Ovary (tissue), 10 donors: ENCODE results near the gene JADE2. TPM values are rescaled to one million over a fixed set of nuclear protein-coding genes. Genes with fewer than 3 reads are reported as not detected.

Experiments
- DNase-seq, 5 donors: peaks; one replicate each; pipeline ENCODE4 v3.0.0-alpha.2; 2019 to 2020
- H3K27ac ChIP-seq, 2 donors: fragments of 200-600 bp; one replicate each; pipeline versions ENCODE4 v1.5.1 to v1.8.0; 2019 to 2022
- H3K27me3 ChIP-seq: fragments of 200-600 bp; one replicate; pipeline ENCODE4 v1.8.0; 2022
- H3K36me3 ChIP-seq: fragments of 200-600 bp; sonication (generic); one replicate; pipeline ENCODE4 v1.5.1; 2019
- H3K4me1 ChIP-seq: one replicate; pipeline ENCODE4 v1.8.1; 2013; ENCODE audit warnings: mild to moderate bottlenecking, moderate library complexity; ENCODE audit not compliant: insufficient read depth
- H3K4me3 ChIP-seq: fragments of 200-600 bp; sonication (generic); one replicate; pipeline ENCODE4 v1.5.1; 2017
- H3K9me3 ChIP-seq, 2 donors: fragments of 200-600 bp in 1 of 2; sonication (generic) in 1 of 2; one replicate each; pipeline versions ENCODE4 v1.5.1 to v1.8.1; 2013 to 2019; ENCODE audit warnings: mild to moderate bottlenecking in 1 of 2, moderate library complexity in 1 of 2
- EP300 ChIP-seq: sonication (generic); formaldehyde crosslinking; IDR thresholded peaks from one replicate; pipeline ENCODE4 v1.6.1; 2017; ENCODE audit warnings: antibody characterized with exemption
- POLR2A ChIP-seq: fragments of 450-650 bp; IDR thresholded peaks from one replicate; pipeline ENCODE4 v1.6.1; 2017; ENCODE audit warnings: antibody characterized with exemption, mild to moderate bottlenecking, moderate library complexity
- WGBS, 3 donors: extraction: QIAGEN DNeasy Blood & Tissue Kit in 1 of 3; methylation state at CpG; one replicate each; pipeline versions ENCODE4 v1.1.5 to v1.1.7; 2013 to 2017; 5-methylcytosine and 5-hydroxymethylcytosine counted together
- intact Hi-C, 4 donors: fragments of 100-400 bp; cut with DNase I; formaldehyde crosslinking; loops; one replicate each; pipeline versions ENCODE4 v1.11.0 to v1.15.1; 2022 to 2023
- long read RNA-seq, 3 donors: library from polyadenylated mRNA in 2 of 3; unstranded in 2 of 3; transcript quantifications; one replicate each; pipeline ENCODE4 v2.0.0 and lab custom pipeline, GENCODE V29; 2021 to 2026
- polyA plus RNA-seq, 2 donors: library from polyadenylated mRNA; stranded (reverse); fragments of 200-250 nt in 1 of 2; fragments of 350-450 nt in 1 of 2; fragmentation: Illumina TruSeq in 1 of 2; extraction: RNeasy Lipid Tissue Mini Kit (QIAGEN cat#74804) in 1 of 2; gene quantifications; one replicate each; pipeline ENCODE4 v1.2.3, GENCODE V29; 2013 to 2014
- total RNA-seq, 7 donors: library from RNA; depleted of rRNA in 2 of 7; stranded (reverse); fragments of >200 nt in 2 of 7; fragmentation: NEBNext Ultra II Directional in 3 of 7; extraction: Animal tissue kit (Norgen Biotek cat#: 25700) in 3 of 7; gene quantifications; one replicate each; pipeline versions ENCODE4 v1.1.0 to v1.2.4, GENCODE V29; 2016 to 2023
- TF ChIP-seq, protein P1 (sequence below), 3 donors: fragments of 450-650 bp in 2 of 3; fragments of 200-600 bp in 1 of 3; IDR thresholded peaks; one replicate each; pipeline versions ENCODE4 v1.5.1 to v1.8.0; 2016 to 2022; ENCODE audit warnings: antibody characterized with exemption in 3 of 3, mild to moderate bottlenecking in 1 of 3
- donor health status: DM: no; HTN: no; CAD: no; lungs with moderate emphysema.
- donor health status: DM: no; HTN: no; CAD: no.
- donor health status: Bipolar disorder and iron deficiency.
- donor health status: DM: yes; HTN: yes; CAD: no.
- donor health status: DM: no; HTN: no; CAD: no.
- donor health status: DM: yes; HTN: yes; CAD: no.

JADE2 gene
- total RNA-seq, result 10 to 100 TPM; 31.4 to 82.9 (median 74.9) TPM
- 10 to 100 TPM; 23.2 to 28.1 TPM for polyA plus RNA-seq
- long read RNA-seq, donor 1, full-length matches to known transcripts, result 4 of 69 reads
- long read RNA-seq, donor 1, partial matches to known transcripts, result 23 of 69 reads
- long read RNA-seq, donor 1, other reads (novel, unspliced or antisense), result 42 of 69 reads
- long read RNA-seq, donor 2, partial matches to known transcripts, result 6 of 6 reads
- long read RNA-seq, donor 2, other reads (novel, unspliced or antisense), result 0 of 6 reads
- long read RNA-seq, donor 3, full-length matches to known transcripts, result 4 of 61 reads
- long read RNA-seq, donor 3, partial matches to known transcripts, result 8 of 61 reads
- long read RNA-seq, donor 3, other reads (novel, unspliced or antisense), result 49 of 61 reads

DNA sequence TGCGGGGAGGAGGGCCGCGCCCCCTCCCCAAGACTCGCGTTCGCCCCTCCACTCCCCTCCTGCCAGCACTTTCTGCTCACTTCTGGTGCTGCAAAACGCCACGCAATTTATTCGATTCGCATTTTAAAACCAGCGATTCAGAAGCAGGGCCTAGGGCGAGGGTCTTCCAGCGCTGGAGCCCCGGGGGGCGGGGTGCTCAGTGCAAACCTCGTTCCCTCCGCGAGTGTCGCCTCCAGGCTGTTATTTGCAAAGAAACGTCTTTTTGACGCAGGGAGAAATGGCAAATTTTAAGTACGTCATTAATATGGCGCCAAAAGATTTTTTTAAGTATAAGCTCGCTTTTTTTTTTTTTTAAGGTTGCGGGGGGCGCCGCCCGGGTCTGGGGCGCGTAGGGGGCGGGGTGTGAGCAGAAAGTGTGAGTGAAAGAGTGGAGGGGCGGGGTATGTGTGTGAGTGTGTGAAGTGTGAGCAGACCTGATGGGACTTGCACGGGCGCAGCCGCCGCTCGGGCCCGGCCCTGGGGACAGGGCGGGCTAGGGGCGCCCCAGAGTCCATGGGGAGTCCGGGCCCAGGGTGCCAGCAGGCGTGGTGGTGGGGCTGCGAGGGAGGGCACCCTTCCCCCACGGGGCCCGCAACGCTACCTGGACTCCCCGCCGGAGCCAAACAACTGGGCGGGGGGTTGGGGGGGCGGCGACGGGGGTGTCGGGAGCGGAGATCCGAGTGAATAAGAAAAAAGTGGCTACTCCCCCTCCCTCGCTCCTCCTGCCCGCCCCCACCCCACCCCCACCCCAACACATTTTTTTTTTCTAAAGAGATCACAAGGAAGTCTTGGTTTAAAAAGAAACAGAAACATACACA, at the start of gene JADE2:
Gene JADE2 (plus strand): TSS at position 845 of the 857 bp plus-strand sequence. CDS start 10,188 bp downstream, outside the sequence.
- TF ChIP-seq EP300, result no peak
- peak; percentile 49 for TF ChIP-seq POLR2A
- TF ChIP-seq, protein P1, sequence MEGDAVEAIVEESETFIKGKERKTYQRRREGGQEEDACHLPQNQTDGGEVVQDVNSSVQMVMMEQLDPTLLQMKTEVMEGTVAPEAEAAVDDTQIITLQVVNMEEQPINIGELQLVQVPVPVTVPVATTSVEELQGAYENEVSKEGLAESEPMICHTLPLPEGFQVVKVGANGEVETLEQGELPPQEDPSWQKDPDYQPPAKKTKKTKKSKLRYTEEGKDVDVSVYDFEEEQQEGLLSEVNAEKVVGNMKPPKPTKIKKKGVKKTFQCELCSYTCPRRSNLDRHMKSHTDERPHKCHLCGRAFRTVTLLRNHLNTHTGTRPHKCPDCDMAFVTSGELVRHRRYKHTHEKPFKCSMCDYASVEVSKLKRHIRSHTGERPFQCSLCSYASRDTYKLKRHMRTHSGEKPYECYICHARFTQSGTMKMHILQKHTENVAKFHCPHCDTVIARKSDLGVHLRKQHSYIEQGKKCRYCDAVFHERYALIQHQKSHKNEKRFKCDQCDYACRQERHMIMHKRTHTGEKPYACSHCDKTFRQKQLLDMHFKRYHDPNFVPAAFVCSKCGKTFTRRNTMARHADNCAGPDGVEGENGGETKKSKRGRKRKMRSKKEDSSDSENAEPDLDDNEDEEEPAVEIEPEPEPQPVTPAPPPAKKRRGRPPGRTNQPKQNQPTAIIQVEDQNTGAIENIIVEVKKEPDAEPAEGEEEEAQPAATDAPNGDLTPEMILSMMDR (IDR thresholded peaks at IDR 0.05), result no peak
- Histone ChIP-seq H3K4me1 (peaks cover 21% of the 10 kb centered on the region), H3K4me3 (peak within 1 kb of the TSS; percentile 90), H3K27ac (peak within 1 kb of the TSS; percentile 92 to 96), H3K27me3 (no peaks in the 10 kb centered on the region), H3K9me3 (no peaks in the 10 kb centered on the region), H3K36me3 (no peaks in the 10 kb centered on the region)
- 1% methylated on average over 57 of the region's 57 CpGs for WGBS, 3 donors
- DNase-seq, result peak; percentile 78 to 86 (median 83)
- intact Hi-C loops, result loop anchor here in 3 of 4 donors (2.0 to 5.0 kb wide), 6 partner anchors 42 to 153 kb away; partner anchors contain the start of genes CDKN2AIPNL (in 3 of the 3) and UBE2B (in 1 of the 3)

DNA sequence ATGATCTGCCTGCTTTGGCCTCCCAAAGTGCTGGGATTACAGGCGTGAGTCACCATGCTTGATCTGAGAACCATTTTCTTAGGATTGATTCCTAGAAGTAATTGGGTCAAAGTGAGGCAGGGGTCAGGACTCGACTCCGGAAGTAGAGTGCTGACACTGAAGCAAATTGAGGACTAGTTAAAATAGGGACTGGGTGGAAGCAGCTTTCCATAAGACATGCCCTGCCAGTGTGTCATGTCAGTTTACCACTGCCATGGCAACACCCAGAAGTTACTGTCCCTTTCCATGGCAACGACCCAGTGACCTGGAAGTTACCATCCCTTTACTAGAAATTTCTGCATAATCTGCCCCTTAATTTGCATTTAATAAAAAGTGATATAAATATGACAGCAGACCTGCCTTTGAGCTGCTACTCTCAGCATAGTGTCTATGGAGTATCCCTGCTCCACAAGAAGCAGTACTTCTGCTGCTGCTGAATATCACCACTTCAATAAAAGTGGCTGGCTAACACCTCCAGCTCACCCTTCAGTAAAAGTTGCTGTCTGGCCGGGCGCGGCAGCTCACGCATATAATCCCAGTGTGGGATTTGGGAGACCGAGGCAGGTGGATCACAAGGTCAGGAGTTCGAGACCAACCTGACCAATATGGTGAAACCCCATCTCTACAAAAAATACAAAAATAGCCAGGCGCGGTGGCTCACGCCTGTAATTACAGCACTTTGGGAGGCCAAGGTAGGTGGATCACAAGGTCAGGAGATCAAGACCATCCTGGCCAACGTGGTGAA, 47.8 kb upstream of the JADE2 start:
- 85 to 88% (median 86%) methylated on average over 14 of the region's 14 CpGs for WGBS, 3 donors
- Histone ChIP-seq H3K4me1 (no peaks in the 10 kb centered on the region), H3K36me3 (no peaks in the 10 kb centered on the region), H3K4me3 (no peak overlapping the region), H3K27me3 (no peaks in the 10 kb centered on the region), H3K9me3 (no peaks in the 10 kb centered on the region), H3K27ac (no peak overlapping the region)
- TF ChIP-seq POLR2A (no peak), EP300 (no peak)
- TF ChIP-seq, protein P1 (IDR thresholded peaks at IDR 0.05), result no peak
- intact Hi-C loops, result no loop called here
- no peak for DNase-seq

DNA sequence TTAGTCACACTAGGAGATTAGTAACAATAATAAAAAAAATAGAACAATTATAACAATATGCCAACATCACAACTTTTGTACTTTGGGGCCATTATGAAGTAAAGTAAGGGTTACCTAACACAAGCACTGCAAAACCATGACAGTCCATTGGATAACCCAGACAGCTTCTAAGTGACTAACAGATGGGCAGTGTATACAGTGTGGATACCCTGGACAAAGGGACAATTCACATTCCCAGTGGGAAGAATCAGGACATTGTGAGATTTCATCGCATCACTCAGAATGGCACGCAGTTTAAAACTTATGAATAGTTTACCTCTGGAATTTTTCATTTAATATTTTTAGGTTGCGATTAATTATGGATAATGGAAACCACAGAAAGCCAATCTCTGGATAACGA, 45.6 kb upstream of the JADE2 start:
- no peaks in the 10 kb centered on the region for H3K9me3 ChIP-seq
- H3K4me3 ChIP-seq, result no peak overlapping the region
- TF ChIP-seq POLR2A (no peak), EP300 (no peak)
- TF ChIP-seq, protein P1 (IDR thresholded peaks at IDR 0.05), result no peak
- no peaks in the 10 kb centered on the region for H3K36me3 ChIP-seq
- DNase-seq, result no peak
- H3K27ac ChIP-seq, result no peak overlapping the region
- no peaks in the 10 kb centered on the region for H3K27me3 ChIP-seq
- intact Hi-C loops, result no loop called here
- 90 to 93% (median 91%) methylated on average over 4 of the region's 4 CpGs for WGBS, 3 donors
- H3K4me1 ChIP-seq, result no peaks in the 10 kb centered on the region
